22Rv1 (cell line): ENCODE measurements around the gene TBC1D16.

ENCODE experiments used
- H3K27ac ChIP-seq: fragments of 450-650 bp; 2 replicates; pipeline ENCODE4 v1.5.1; 2017
- ZFX ChIP-seq: fragments of 450-650 bp; IDR thresholded peaks from 2 replicates; pipeline ENCODE4 v1.6.1; 2017; ENCODE audit warnings: antibody characterized with exemption, borderline replicate concordance
- TF ChIP-seq, protein P1 (sequence below): fragments of 450-650 bp; IDR thresholded peaks from 2 replicates; pipeline ENCODE4 v1.5.1; 2017; ENCODE audit warnings: mild to moderate bottlenecking

TBC1D16 gene

DNA sequence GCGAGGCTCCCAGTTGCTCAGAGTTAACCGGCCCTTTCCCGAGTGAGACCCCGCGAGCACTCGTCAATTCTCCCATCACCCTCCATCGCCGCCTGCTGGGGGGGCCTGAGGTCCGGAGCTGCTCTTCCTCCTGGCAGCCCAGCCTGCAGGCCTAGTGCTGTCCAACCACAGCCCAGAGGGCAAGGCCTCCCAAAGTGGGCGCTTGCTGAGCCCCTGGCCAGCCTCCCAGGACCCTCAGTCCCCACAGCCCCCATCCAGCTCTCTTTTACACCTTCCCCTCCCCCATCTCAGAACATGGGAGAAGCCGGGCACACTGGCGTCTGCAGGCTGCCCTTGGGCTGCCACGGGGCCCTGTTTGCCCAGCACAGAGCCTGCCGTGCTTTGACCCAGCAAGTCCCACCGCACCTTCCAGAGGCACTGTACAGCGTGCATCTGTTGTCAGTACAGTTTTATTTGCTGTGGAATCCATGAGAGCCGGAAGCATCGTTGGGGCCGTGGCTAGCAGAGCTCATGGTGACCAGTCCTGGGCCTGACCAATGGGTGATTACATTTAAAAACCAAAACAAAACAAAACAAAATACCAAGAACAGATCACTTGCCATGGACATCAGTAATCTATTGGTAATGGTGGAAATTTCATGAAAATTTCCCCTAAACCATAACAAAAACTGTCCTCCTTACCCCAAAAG, 100.3 kb downstream of the TBC1D16 start:
- TF ChIP-seq, protein P1, sequence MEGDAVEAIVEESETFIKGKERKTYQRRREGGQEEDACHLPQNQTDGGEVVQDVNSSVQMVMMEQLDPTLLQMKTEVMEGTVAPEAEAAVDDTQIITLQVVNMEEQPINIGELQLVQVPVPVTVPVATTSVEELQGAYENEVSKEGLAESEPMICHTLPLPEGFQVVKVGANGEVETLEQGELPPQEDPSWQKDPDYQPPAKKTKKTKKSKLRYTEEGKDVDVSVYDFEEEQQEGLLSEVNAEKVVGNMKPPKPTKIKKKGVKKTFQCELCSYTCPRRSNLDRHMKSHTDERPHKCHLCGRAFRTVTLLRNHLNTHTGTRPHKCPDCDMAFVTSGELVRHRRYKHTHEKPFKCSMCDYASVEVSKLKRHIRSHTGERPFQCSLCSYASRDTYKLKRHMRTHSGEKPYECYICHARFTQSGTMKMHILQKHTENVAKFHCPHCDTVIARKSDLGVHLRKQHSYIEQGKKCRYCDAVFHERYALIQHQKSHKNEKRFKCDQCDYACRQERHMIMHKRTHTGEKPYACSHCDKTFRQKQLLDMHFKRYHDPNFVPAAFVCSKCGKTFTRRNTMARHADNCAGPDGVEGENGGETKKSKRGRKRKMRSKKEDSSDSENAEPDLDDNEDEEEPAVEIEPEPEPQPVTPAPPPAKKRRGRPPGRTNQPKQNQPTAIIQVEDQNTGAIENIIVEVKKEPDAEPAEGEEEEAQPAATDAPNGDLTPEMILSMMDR = no peak
- no peak for TF ChIP-seq ZFX
- no peak overlapping the region for H3K27ac ChIP-seq

DNA sequence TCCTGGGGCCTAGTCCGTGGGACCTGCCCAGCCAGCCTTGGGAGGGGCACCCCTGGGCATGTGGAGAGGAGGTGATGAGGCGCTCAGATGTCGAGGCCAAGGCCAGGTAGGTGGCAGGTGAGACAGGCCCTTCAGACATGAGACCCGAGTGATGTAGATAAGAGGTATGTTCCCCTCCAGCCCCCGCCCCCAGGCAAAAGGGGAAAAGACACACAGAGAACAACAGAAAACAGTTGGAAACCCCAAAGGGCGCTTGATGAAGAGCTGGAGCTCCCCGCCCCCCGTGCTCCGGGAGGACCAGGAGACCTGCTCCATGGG, 101.1 kb downstream of the TBC1D16 start:
- TF ChIP-seq ZFX = no peak
- TF ChIP-seq, protein P1 = no peak
- no peak overlapping the region for H3K27ac ChIP-seq

DNA sequence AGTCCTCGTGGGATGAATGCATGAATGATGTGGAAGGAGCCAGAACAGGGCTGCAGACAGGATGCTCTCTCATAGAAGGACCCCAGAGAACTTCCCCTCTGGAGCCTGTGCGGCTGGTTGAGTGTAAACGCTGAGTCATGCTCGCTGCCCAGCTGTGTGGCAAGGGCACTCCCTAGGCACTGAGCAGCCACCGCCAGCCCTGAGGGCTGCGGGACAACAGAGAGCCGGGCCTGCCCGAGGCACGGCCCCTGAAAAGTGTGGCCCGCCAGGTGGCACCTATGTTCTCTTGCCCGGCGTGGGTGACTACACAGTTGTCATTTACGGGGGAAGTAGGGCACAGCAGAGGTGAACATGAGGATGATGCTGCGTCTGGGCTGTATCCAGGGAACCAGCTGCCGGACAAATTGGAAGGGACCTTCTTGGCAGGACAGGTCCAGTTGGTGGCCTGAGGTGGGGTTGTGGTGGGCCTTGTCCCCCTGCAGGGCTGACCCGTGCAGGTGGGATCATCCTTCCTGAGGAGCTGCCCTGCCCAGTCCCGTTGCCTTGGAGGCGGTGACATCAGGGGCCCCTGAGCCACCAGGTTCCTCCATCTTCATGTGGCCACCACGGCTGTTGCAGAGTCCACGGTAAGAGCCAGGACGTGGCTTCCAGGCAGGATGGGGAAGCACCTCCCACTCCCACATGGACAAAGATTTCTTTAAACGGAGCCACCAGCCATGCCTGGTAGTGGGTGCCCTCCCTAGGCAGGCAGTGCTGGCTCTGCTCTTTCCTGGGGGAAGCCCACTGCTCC, 101.6 kb downstream of the TBC1D16 start:
- H3K27ac ChIP-seq = no peak overlapping the region
- no peak for TF ChIP-seq ZFX
- TF ChIP-seq, protein P1 = no peak

DNA sequence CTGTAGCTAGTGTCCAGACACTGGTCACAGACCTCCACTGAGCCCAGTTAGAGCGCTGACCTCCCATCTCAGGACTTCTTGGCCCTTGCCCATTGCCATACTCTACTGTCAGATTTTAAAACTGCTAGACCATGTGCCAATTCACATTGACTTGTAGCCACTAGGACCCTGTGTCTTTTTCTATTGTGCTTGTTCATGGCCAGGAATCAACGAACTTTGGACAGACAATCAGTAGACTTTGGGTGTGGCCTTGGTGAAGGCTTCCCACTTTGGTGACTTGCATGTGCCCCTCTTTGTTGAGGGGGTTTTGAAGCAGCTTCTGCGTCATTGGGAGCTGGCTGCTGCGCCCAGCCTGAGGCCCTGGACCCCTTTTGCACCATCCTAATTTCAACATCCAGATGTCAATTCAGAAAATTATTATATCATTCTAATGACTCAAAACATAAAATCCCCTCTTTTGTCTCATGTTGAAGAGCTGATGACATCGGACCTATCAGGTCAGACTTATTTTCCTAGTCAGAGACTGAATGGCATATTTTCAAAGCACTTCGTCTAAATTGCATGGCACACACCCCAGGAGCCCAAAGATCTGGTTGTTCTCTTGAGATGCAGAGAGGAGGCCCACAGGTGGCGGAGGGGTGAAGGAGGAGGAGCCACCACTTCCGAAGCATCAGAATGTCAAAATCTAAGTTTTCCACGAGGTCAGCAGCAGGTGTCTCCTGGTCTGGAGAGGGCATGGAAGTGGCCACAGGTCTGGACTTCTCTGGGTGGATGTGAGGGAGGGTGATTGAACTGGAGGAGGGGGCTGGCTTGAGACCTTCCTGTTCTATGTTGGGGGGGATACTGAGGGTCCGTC, 103.0 kb downstream of the TBC1D16 start:
- H3K27ac ChIP-seq = no peak overlapping the region
- TF ChIP-seq, protein P1 = no peak

DNA sequence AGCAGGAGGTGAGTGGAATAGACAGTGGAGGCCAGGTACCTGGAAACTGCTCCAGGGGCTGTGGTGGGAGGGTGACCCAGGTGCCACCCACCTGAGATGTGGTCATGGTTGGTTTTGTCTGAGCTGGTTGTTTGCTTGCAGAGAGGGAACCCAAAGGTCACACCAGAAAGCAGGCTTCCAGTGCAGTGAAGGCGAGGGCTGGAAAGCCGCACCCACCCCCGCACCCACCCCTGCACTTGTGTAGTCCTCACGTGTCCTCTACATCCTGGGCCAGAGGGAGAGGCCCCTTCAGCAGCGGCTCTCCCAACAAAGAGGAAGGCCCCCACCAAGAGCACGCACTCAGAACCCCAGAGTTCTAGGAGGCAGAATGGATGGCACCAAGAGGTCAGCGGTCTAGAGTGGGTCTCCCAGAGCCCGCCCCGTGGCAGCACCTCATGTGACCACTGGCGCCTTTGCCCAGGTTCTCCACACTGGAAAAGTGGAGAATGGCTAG, 103.8 kb downstream of the TBC1D16 start:
- TF ChIP-seq, protein P1 = no peak
- no peak for TF ChIP-seq ZFX
- H3K27ac ChIP-seq = no peak overlapping the region

DNA sequence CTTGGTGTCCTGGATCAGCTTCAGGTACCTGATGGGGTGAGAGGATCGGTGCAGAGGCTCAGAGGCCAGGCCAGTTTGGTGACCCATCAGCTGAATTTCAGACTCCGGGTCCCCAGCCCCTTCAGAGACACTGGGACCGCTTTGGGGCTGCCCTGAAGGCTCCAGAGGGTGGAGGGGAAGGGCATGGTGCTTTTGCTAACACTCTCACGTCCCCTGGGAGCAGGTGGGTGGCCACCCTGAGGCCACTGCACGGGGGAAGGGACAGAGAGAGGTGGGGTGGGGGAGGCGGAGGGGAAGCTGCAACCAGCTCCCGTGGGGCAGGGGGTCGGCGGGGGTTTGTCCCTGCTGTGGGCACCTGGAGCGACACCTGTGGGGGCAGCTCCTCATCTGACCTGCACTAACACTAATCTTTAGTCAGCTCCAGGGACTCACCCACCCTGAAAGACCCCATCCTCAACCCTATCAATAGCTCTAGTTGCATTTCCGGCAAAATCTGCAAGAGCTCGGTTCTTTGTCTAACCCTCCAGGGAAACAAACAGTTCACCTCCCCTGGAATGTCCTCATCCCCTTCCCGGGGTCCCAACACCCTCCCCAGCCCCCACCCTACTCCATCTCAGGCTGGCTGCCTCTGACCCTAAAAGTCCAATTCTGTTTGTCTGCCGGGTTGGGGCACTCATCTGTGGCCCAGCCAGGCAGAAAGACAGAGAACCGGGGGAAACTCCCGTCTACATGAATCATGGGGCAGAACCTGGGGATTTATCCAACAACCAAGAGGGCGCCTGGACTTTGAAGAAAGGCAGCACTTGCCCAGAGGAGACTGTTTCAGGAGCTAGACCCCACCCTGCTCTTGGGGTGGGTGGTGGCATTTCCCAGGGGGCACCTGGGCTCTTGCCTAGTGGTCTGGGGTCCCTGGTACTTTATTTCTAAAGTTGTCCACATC, 104.5 kb downstream of the TBC1D16 start:
- TF ChIP-seq, protein P1 = no peak
- TF ChIP-seq ZFX = no peak
- H3K27ac ChIP-seq = no peak overlapping the region
